Left renal cortex interstitium (tissue), 4 donors: ENCODE measurements around the gene UPK1B. TPM values are rescaled to one million over a fixed set of nuclear protein-coding genes. Genes with fewer than 3 reads are reported as not detected.
"Not testable (repeated sequence)": the region's sequence is repeated elsewhere in the genome, so short reads cannot be mapped to it uniquely, and the experiment has no call there.

Source experiments
- DNase-seq, 4 donors: peaks; one replicate each; pipeline ENCODE4 v3.0.0-alpha.2; 2013; ENCODE audit warnings: low read depth in 4 of 4, low spot score in 2 of 4, missing footprints in 1 of 4
- polyA plus RNA-seq, 4 donors: library from polyadenylated mRNA; unstranded; fragments of 120-200 nt; gene quantifications; one replicate each; pipeline ENCODE4 v1.2.1, GENCODE V29; 2013; ENCODE audit not compliant: insufficient read length in 4 of 4

UPK1B gene
- polyA plus RNA-seq, 4 donors: 6.9 to 9.0 (median 7.2) TPM

DNA sequence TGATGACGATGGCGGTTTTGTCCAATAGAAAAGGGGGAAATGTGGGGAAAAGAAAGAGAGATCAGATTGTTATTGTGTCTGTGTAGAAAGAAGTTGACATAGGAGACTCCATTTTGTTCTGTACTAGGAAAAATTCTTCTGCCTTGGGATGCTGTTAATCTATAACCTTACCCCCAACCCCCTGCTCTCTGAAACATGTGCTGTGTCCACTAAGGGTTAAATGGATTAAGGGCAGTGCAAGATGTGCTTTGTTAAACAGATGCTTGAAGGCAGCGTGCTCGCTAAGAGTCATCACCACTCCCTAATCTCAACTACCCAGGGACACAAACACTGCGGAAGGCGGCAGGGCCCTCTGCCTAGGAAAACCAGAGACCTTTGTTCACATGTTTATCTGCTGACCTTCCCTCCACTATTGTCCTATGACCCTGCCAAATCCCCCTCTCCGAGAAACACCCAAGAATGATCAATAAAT, 69.7 kb downstream of the UPK1B start:
- not testable (repeated sequence) for DNase-seq

DNA sequence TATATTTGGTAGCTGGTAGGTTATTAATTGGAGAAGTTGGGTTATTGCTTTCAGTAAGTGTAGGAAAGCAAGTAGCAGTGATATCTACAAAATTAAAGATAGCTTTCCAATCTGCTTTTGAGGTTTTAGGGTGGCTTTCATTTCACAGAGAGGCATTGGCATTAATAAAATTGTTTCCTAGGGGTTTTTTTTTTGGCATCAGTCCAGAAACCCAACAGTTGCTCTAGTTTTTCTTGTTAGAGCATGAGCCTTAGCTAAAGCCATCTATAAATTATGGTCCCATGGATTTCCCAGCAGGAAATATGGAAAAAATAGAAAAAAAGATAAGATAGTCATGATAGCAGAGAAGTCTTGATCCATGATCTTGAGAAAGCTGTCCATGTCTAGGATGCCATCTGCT, 70.3 kb downstream of the UPK1B start:
- no peak for DNase-seq

- no peak for DNase-seq
These were observed 72.4 kb downstream of the UPK1B start for GRCh38 chr3:119245778-119246177.

Other genes with a start within 250 kb of the UPK1B start
- 1 to 10 TPM; 3.9 to 6.0 (median 5.2) TPM for gene IGSF11, start 138.8 kb upstream of the UPK1B start, polyA plus RNA-seq
- under 1 TPM in 1 of 4 donors, not detected in 3; 0.08 TPM for gene TEX55, start 27.4 kb upstream of the UPK1B start, polyA plus RNA-seq
- gene B4GALT4, start 67.3 kb downstream of the UPK1B start, polyA plus RNA-seq: 10 to 100 TPM; 30.8 to 39.3 (median 35.9) TPM
- gene ARHGAP31, start 120.8 kb downstream of the UPK1B start, polyA plus RNA-seq: 10 to 100 TPM; 10.8 to 15.4 (median 12.7) TPM